Epithelial cell of esophagus (primary cell): ENCODE measurements around the gene GALM.
"Not testable (repeated sequence)": the region's sequence is repeated elsewhere in the genome, so short reads cannot be mapped to it uniquely, and the experiment has no call there.

ENCODE experiments used
- DNase-seq: peaks from one replicate; pipeline ENCODE4 v3.0.0; 2010; ENCODE audit warnings: low read depth
- H3K4me3 ChIP-seq: 2 replicates; pipeline ENCODE4 v1.5.1; 2011; ENCODE audit warnings: mild to moderate bottlenecking, low read length, control low read depth
- CTCF ChIP-seq: IDR thresholded peaks from 2 replicates; pipeline ENCODE4 v1.5.1; 2011; ENCODE audit warnings: low read depth, mild to moderate bottlenecking, low read length, control low read depth, inconsistent platforms; ENCODE audit not compliant: insufficient read depth; ENCODE audit errors: missing control alignments

The GALM gene

GRCh38 chr2:38682008-38682575 lies 16.2 kb downstream of the GALM start:
- no peak for DNase-seq
- no peak for TF ChIP-seq CTCF
- H3K4me3 ChIP-seq = no peak overlapping the region

- not testable (repeated sequence) for H3K4me3 ChIP-seq, DNase-seq
Measured at GRCh38 chr2:38682620-38683019, 16.7 kb downstream of the GALM start.

GRCh38 chr2:38683766-38684165 lies 17.9 kb downstream of the GALM start:
- TF ChIP-seq CTCF = no peak

GRCh38 chr2:38685116-38685735 lies 19.3 kb downstream of the GALM start:
- TF ChIP-seq CTCF = no peak
- DNase-seq = peak; percentile 33
- no peak overlapping the region for H3K4me3 ChIP-seq

More at GRCh38 chr2:38683766-38684165, 17.9 kb downstream of the GALM start:
- H3K4me3 ChIP-seq = no peak overlapping the region
- DNase-seq = no peak

GRCh38 chr2:38690499-38691420 lies 24.8 kb downstream of the GALM start:
- DNase-seq = peak; percentile 93
- TF ChIP-seq CTCF = no peak
- no peak overlapping the region for H3K4me3 ChIP-seq

- H3K4me3 ChIP-seq = no peak overlapping the region
- no peak for TF ChIP-seq CTCF
- peak; percentile 51 for DNase-seq
Measured at GRCh38 chr2:38691994-38692393, 26.1 kb downstream of the GALM start.

GRCh38 chr2:38692636-38693318 lies 26.9 kb downstream of the GALM start:
- H3K4me3 ChIP-seq = no peak overlapping the region
- DNase-seq = peak; percentile 63
- no peak for TF ChIP-seq CTCF
